Transverse colon (tissue), 4 donors: Measurements from ENCODE around the gene BICDL1. TPM values are rescaled to one million over a fixed set of nuclear protein-coding genes. Genes with fewer than 3 reads are reported as not detected.

Experiments used
- DNase-seq: peaks from one replicate; pipeline ENCODE4 v3.0.0-alpha.2; 2019
- H3K27ac ChIP-seq, 4 donors: fragments of 200-600 bp; sonication (generic); 2 replicates each; pipeline ENCODE4 v1.5.1; 2016 to 2018; ENCODE audit warnings: inconsistent platforms in 4 of 4
- H3K27me3 ChIP-seq: fragments of 200-600 bp; sonication (generic); 2 replicates; pipeline ENCODE4 v1.5.1; 2017; ENCODE audit warnings: inconsistent platforms
- H3K36me3 ChIP-seq, 4 donors: fragments of 200-600 bp; sonication (generic); 2 replicates each; pipeline ENCODE4 v1.5.1; 2017 to 2019; ENCODE audit warnings: inconsistent platforms in 4 of 4
- H3K4me1 ChIP-seq, 4 donors: fragments of 200-600 bp; sonication (generic); 2 replicates each; pipeline ENCODE4 v1.5.1; 2017 to 2020; ENCODE audit warnings: inconsistent platforms in 4 of 4
- H3K4me3 ChIP-seq, 4 donors: fragments of 200-600 bp; sonication (generic); 1 replicate in 1 of 4; 2 replicates in 3 of 4; pipeline versions ENCODE4 v1.5.1 to v1.6.1; 2017 to 2019; ENCODE audit warnings: inconsistent platforms in 4 of 4
- H3K9me3 ChIP-seq, 2 donors: fragments of 200-600 bp; sonication (generic); 2 replicates each; pipeline ENCODE4 v1.5.1; 2017 to 2019; ENCODE audit warnings: inconsistent platforms in 2 of 2
- CTCF ChIP-seq, 5 experiments: fragments of 200-600 bp in 3 of 5; fragments of 450-650 bp in 2 of 5; sonication (generic) in 3 of 5; IDR thresholded peaks; 1 replicate in 2 of 5; 2 replicates in 3 of 5; pipeline ENCODE4 v1.5.1; 2016 to 2017; ENCODE audit warnings: antibody characterized with exemption in 5 of 5, inconsistent platforms in 3 of 5, mild to moderate bottlenecking in 2 of 5, moderate library complexity in 1 of 5
- EP300 ChIP-seq: sonication (generic); formaldehyde crosslinking; IDR thresholded peaks from one replicate; pipeline ENCODE4 v1.6.1; 2017; ENCODE audit warnings: antibody characterized with exemption, low read depth
- POLR2A ChIP-seq: fragments of 450-650 bp; IDR thresholded peaks from one replicate; pipeline ENCODE4 v1.6.1; 2016; ENCODE audit warnings: antibody characterized with exemption, mild to moderate bottlenecking, moderate library complexity
- POLR2AphosphoS5 ChIP-seq, 3 donors: sonication (generic); formaldehyde crosslinking; IDR thresholded peaks; one replicate each; pipeline ENCODE4 v1.6.1; 2016; ENCODE audit warnings: antibody characterized with exemption in 3 of 3
- WGBS, 2 donors: methylation state at CpG; one replicate each; pipeline ENCODE4 v1.1.5; 2018; ENCODE audit warnings: low coverage in 1 of 2; 5-methylcytosine and 5-hydroxymethylcytosine counted together
- in situ Hi-C, 4 donors: fragments of 200-750 bp; cut with MboI; loops; one replicate each; pipeline versions ENCODE4 v1.15.0 to v1.15.1; 2017; ENCODE audit warnings: low sequenced_read_pairs in 3 of 4, low pct_ligation_motif_present in 1 of 4, low pct_unique_long_range_greater_than_20kb in 1 of 4
- intact Hi-C: fragments of 100-400 bp; cut with DNase I; formaldehyde crosslinking; loops from one replicate; pipeline ENCODE4 v1.15.1; 2023; ENCODE audit warnings: low total_unique reads
- total RNA-seq, 4 donors: library from RNA; depleted of rRNA; stranded (reverse); fragments of >200 nt; gene quantifications; one replicate each; pipeline ENCODE4 v1.1.0, GENCODE V29; 2016

Gene BICDL1
- total RNA-seq, 4 donors from 2014 or later: 3.2 to 19.5 (median 6.9) TPM

- WGBS, 2 donors: 65 to 77% methylated on average over 7 to 10 of the region's 10 CpGs
- no peak for DNase-seq
- H3K4me3 ChIP-seq: no peak overlapping the region
- H3K27me3 ChIP-seq: no peaks in the 10 kb centered on the region
- H3K4me1 ChIP-seq: no peaks in the 10 kb centered on the region
- H3K9me3 ChIP-seq: no peaks in the 10 kb centered on the region
- in situ Hi-C loops: no loop called here
- no peaks in the 10 kb centered on the region for H3K36me3 ChIP-seq
- intact Hi-C loops: no loop called here
- no peak overlapping the region for H3K27ac ChIP-seq
- no peak for TF ChIP-seq POLR2A
- TF ChIP-seq EP300: no peak
Observed at GRCh38 chr12:119949145-119949544, 39.9 kb upstream of the BICDL1 start.

- no peaks in the 10 kb centered on the region for H3K27me3 ChIP-seq
- H3K9me3 ChIP-seq: no peaks in the 10 kb centered on the region
- no peaks in the 10 kb centered on the region for H3K4me1 ChIP-seq
- intact Hi-C loops: no loop called here
- no peak for DNase-seq
- WGBS, 2 donors: 65 to 78% methylated on average over 4 of the region's 4 CpGs
- no peak overlapping the region for H3K27ac ChIP-seq
- no peaks in the 10 kb centered on the region for H3K36me3 ChIP-seq
- no peak for TF ChIP-seq EP300
- no peak for TF ChIP-seq POLR2AphosphoS5 (IDR thresholded peaks at IDR 0.05)
- TF ChIP-seq POLR2A: no peak
- no peak for TF ChIP-seq CTCF (IDR thresholded peaks at IDR 0.05)
- no peak overlapping the region for H3K4me3 ChIP-seq
- in situ Hi-C loops: no loop called here
Observed at GRCh38 chr12:119949594-119949993, 39.4 kb upstream of the BICDL1 start.

- Histone ChIP-seq H3K4me3 (no peak overlapping the region), H3K36me3 (no peaks in the 10 kb centered on the region), H3K4me1 (no peaks in the 10 kb centered on the region), H3K27me3 (no peaks in the 10 kb centered on the region), H3K27ac (no peak overlapping the region), H3K9me3 (peaks cover 14 to 17% of the 10 kb centered on the region in 2 donors)
- DNase-seq: no peak
- 87% methylated on average over 3 of the region's 3 CpGs; no CpG with 5 or more reads in 1 of the 2 donors for WGBS, 2 donors
- TF ChIP-seq POLR2AphosphoS5 (IDR thresholded peaks at IDR 0.05) (no peak), EP300 (no peak), POLR2A (no peak), CTCF (IDR thresholded peaks at IDR 0.05) (no peak)
- in situ Hi-C loops (no loop called here), intact Hi-C loops (no loop called here)
Observed at GRCh38 chr12:119956047-119956446, 33.0 kb upstream of the BICDL1 start.

GRCh38 chr12:119957135-119957534, 31.9 kb upstream of the BICDL1 start:
- intact Hi-C loops (no loop called here), in situ Hi-C loops (no loop called here)
- Histone ChIP-seq H3K9me3 (peaks cover 14 to 17% of the 10 kb centered on the region in 2 donors), H3K36me3 (no peaks in the 10 kb centered on the region), H3K27me3 (no peaks in the 10 kb centered on the region), H3K4me1 (no peaks in the 10 kb centered on the region), H3K4me3 (no peak overlapping the region), H3K27ac (no peak overlapping the region)
- DNase-seq: no peak
- TF ChIP-seq POLR2AphosphoS5 (IDR thresholded peaks at IDR 0.05): no peak
- TF ChIP-seq POLR2A: no peak
- no peak for TF ChIP-seq CTCF (IDR thresholded peaks at IDR 0.05)
- no peak for TF ChIP-seq EP300
- 97% methylated on average over 1 of the region's 1 CpG; no CpG with 5 or more reads in 1 of the 2 donors for WGBS, 2 donors

- no peaks in the 10 kb centered on the region for H3K27me3 ChIP-seq
- no peaks in the 10 kb centered on the region for H3K36me3 ChIP-seq
- 66 to 69% methylated on average over 2 of the region's 2 CpGs for WGBS, 2 donors
- intact Hi-C loops (no loop called here), in situ Hi-C loops (no loop called here)
- H3K27ac ChIP-seq: no peak overlapping the region
- H3K4me1 ChIP-seq: no peaks in the 10 kb centered on the region
- H3K4me3 ChIP-seq: no peak overlapping the region
- no peak for DNase-seq
- no peak for TF ChIP-seq POLR2AphosphoS5 (IDR thresholded peaks at IDR 0.05)
- no peak for TF ChIP-seq EP300
- no peak for TF ChIP-seq POLR2A
- no peak for TF ChIP-seq CTCF (IDR thresholded peaks at IDR 0.05)
- peaks cover 14 to 17% of the 10 kb centered on the region in 2 donors for H3K9me3 ChIP-seq
Observed at GRCh38 chr12:119959435-119959834, 29.6 kb upstream of the BICDL1 start.
